Stimulated activated CD4-positive, alpha-beta T cell treated with anti-CD3 and anti-CD28 coated beads, Interleukin-4, amount 100 ng/mL, for 24 hours (primary cell): ENCODE measurements around the gene GTF2F1.
"Not testable (repeated sequence)": the region's sequence is repeated elsewhere in the genome, so short reads cannot be mapped to it uniquely, and the experiment has no call there.

Experiments
- DNase-seq: peaks from one replicate; pipeline ENCODE4 v3.0.0-alpha.2; 2020

The GTF2F1 gene

GRCh38 chr19:6416658-6417405, 23.9 kb upstream of the GTF2F1 start:
- DNase-seq, result no peak

- no peak for DNase-seq
Observed at GRCh38 chr19:6415591-6416190, 22.7 kb upstream of the GTF2F1 start.

GRCh38 chr19:6414793-6415590, 22.0 kb upstream of the GTF2F1 start:
- DNase-seq, result no peak

- DNase-seq, result no peak
Observed at GRCh38 chr19:6413721-6414643, 21.0 kb upstream of the GTF2F1 start.

- DNase-seq, result no peak
Observed at GRCh38 chr19:6413291-6413690, 20.3 kb upstream of the GTF2F1 start.

GRCh38 chr19:6412447-6413091, 19.6 kb upstream of the GTF2F1 start:
- peak; percentile 55 for DNase-seq

- no peak for DNase-seq
Observed at GRCh38 chr19:6412061-6412446, 19.1 kb upstream of the GTF2F1 start.

- DNase-seq, result no peak
Observed at GRCh38 chr19:6409346-6409745, 16.4 kb upstream of the GTF2F1 start.

GRCh38 chr19:6406401-6406800, 13.4 kb upstream of the GTF2F1 start:
- DNase-seq, result no peak

- no peak for DNase-seq
Observed at GRCh38 chr19:6402837-6403608, 10.1 kb upstream of the GTF2F1 start.

- no peak for DNase-seq
Observed at GRCh38 chr19:6402058-6402457, 9.1 kb upstream of the GTF2F1 start.

GRCh38 chr19:6400062-6400944, 7.3 kb upstream of the GTF2F1 start:
- not testable (repeated sequence) for DNase-seq

GRCh38 chr19:6396305-6396704, 3.3 kb upstream of the GTF2F1 start:
- no peak for DNase-seq

GRCh38 chr19:6394831-6395230, 1.9 kb upstream of the GTF2F1 start:
- DNase-seq, result no peak

- DNase-seq, result peak; percentile 80
Observed at GRCh38 chr19:6393983-6394412, 1.0 kb upstream of the GTF2F1 start.

GRCh38 chr19:6392221-6393073, 517 bp downstream of the GTF2F1 start:
- DNase-seq, result no peak

- DNase-seq, result no peak
Observed at GRCh38 chr19:6387372-6387771, 5.6 kb downstream of the GTF2F1 start.

GRCh38 chr19:6384381-6384780, 8.6 kb downstream of the GTF2F1 start:
- DNase-seq, result no peak

GRCh38 chr19:6383188-6383587, 9.8 kb downstream of the GTF2F1 start:
- DNase-seq, result no peak
